ENCODE data around the gene CEBPA. TPM values are rescaled to one million over a fixed set of nuclear protein-coding genes. Genes with fewer than 3 reads are reported as not detected.

The CEBPA gene
- total RNA-seq, 4 donors from 2014 or later, result 27.1 to 33.5 (median 31.5) TPM

DNA sequence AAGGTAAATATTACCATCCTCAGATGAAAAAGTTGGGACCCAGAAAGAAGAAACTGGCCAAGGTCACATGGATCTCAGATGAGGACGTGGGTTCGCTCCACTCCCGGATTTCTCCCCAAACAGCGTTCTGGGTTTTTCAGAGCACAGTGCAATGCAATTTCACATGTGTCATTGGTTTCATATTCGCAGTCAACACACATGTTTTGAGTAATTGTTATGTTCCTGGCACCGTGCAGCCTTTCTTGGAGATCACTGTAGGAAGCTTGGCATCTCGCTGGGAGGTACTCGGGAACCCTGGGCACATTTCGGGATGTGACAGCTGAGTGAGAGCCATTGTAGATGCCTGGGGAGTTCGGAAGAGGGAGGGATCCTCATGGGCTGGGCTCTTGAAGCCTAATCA lies 45.0 kb upstream of the CEBPA start:
- Histone ChIP-seq H3K27me3 (peaks cover 0 to 47% (median 0%) of the 10 kb centered on the region in 4 donors), H3K4me3 (no peak overlapping the region), H3K4me1 (peaks cover 0 to 28% (median 0%) of the 10 kb centered on the region in 3 donors), H3K36me3 (no peaks in the 10 kb centered on the region), H3K27ac (no peak overlapping the region), H3K9me3 (no peaks in the 10 kb centered on the region)
- intact Hi-C loops (cut with DNase I), result no loop called here
- TF ChIP-seq, protein P1, sequence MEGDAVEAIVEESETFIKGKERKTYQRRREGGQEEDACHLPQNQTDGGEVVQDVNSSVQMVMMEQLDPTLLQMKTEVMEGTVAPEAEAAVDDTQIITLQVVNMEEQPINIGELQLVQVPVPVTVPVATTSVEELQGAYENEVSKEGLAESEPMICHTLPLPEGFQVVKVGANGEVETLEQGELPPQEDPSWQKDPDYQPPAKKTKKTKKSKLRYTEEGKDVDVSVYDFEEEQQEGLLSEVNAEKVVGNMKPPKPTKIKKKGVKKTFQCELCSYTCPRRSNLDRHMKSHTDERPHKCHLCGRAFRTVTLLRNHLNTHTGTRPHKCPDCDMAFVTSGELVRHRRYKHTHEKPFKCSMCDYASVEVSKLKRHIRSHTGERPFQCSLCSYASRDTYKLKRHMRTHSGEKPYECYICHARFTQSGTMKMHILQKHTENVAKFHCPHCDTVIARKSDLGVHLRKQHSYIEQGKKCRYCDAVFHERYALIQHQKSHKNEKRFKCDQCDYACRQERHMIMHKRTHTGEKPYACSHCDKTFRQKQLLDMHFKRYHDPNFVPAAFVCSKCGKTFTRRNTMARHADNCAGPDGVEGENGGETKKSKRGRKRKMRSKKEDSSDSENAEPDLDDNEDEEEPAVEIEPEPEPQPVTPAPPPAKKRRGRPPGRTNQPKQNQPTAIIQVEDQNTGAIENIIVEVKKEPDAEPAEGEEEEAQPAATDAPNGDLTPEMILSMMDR (IDR thresholded peaks at IDR 0.05), result no peak
- no peak for TF ChIP-seq POLR2A (IDR thresholded peaks at IDR 0.05)
- DNase-seq, result no peak
- WGBS, 2 donors, result 81 to 88% methylated on average over 7 to 8 of the region's 10 CpGs

DNA sequence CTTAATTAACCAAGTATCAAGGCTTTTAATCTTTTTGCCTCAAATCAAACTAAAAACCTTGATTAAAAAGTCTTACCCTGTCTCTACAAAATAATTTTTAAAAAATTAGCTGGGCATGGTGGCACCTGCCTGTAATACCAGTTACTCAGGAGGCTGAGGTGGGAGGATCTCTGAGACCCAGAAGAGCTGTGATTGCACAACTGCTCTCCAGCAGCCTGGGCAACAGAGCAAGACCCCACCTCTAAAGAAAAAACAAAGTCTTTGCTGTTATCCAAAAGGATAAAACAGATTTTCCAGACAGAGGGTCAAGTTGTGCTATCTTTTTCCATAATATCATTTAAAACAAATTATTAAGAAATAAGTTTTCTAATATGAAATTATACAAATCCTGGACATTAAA lies 44.3 kb upstream of the CEBPA start:
- Histone ChIP-seq H3K4me3 (no peak overlapping the region), H3K27me3 (peaks cover 0 to 47% (median 0%) of the 10 kb centered on the region in 4 donors), H3K27ac (no peak overlapping the region), H3K9me3 (no peaks in the 10 kb centered on the region), H3K36me3 (no peaks in the 10 kb centered on the region), H3K4me1 (peaks cover 0 to 28% (median 0%) of the 10 kb centered on the region in 3 donors)
- DNase-seq, result no peak
- intact Hi-C loops (cut with DNase I), result no loop called here
- no peak for TF ChIP-seq POLR2A (IDR thresholded peaks at IDR 0.05)
- TF ChIP-seq, protein P1 (IDR thresholded peaks at IDR 0.05), result no peak

DNA sequence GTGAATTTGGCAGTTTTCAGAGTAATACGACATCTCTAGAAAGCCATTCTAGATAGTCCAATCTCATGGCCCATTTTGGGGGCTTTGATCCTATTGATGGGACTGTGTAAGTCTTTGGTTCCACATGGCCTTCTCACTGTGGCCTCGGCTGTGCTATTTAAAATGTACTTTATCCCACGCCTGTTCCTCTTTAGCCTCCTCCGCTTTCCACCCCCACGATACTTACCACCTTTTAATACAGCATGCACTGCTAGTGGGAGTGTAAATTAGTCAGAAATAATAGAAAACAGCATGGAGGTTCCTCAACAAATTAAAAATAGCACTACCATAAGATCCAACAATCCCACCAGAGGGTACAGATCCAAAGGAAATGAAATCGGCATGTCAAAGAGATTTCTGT lies 42.8 kb upstream of the CEBPA start:
- Histone ChIP-seq H3K4me3 (no peak overlapping the region), H3K27me3 (peaks cover 0 to 40% (median 0%) of the 10 kb centered on the region in 4 donors), H3K27ac (no peak overlapping the region), H3K9me3 (no peaks in the 10 kb centered on the region), H3K4me1 (peaks cover 0 to 24% (median 0%) of the 10 kb centered on the region in 3 donors), H3K36me3 (no peaks in the 10 kb centered on the region)
- WGBS, 2 donors, result 88 to 94% methylated on average over 6 of the region's 6 CpGs
- no peak for DNase-seq
- no peak for TF ChIP-seq POLR2A (IDR thresholded peaks at IDR 0.05)
- TF ChIP-seq, protein P1 (IDR thresholded peaks at IDR 0.05), result no peak
- intact Hi-C loops (cut with DNase I), result no loop called here

DNA sequence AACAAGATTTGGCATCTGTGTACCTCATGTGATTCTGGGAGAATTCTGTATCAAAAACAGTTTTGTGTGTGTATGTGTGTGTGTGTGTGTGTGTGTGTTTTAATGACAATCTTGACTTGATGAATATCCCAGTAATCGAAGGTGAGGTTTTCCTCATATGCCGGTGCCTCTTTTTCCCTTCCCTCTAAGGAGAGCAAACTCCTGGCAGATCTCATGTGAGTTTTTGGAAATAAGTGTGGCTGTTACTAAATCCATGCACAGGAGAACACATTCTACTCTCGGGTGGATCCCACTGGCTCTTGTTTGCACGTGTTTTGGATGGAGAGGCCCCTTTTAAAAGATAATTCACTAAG lies 42.2 kb upstream of the CEBPA start:
- DNase-seq, result no peak
- H3K4me1 ChIP-seq, result peaks cover 0 to 25% (median 0%) of the 10 kb centered on the region in 3 donors
- TF ChIP-seq, protein P1 (IDR thresholded peaks at IDR 0.05), result no peak
- TF ChIP-seq POLR2A (IDR thresholded peaks at IDR 0.05), result no peak
- no peaks in the 10 kb centered on the region for H3K36me3 ChIP-seq
- H3K27ac ChIP-seq, result no peak overlapping the region
- H3K4me3 ChIP-seq, result no peak overlapping the region
- intact Hi-C loops (cut with DNase I), result no loop called here
- peaks cover 0 to 37% (median 0%) of the 10 kb centered on the region in 4 donors for H3K27me3 ChIP-seq
- no peaks in the 10 kb centered on the region for H3K9me3 ChIP-seq
- WGBS, 2 donors, result 27 to 43% methylated on average over 4 of the region's 4 CpGs

DNA sequence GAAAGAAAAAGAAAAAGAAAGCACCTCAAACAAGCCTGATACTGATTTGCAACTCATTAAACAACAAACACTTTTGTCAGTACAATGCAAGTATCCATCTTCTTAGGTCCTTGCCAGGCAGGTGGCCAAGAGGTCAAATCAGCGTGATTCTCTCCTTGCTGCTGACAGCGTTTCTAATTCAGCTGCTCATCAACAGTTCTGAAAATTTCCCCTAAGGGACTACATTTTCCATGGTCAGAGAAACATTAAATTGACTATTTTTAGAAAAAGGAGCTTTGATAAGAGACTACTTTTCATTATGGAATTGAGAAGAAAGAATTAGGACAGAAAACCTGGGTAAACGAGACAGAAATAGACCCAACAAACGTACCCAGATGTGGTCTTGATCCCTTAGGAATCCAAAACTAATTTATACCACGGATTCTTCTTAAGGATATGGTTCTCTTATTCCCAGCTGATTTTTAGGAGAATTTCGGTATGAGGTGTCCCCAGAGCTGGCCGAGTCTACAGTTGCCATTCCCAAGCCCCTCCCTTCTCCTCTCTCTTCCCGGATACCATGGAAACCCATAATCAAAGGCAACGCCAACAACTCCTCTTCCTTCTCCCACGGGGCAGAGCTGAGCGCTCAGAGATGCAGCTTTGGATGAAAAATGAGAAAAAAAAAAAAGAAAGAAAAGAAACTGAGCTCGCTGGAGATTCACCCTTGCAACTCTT lies 41.7 kb upstream of the CEBPA start:
- Histone ChIP-seq H3K27ac (no peak overlapping the region), H3K27me3 (peaks cover 0 to 37% (median 0%) of the 10 kb centered on the region in 4 donors), H3K36me3 (no peaks in the 10 kb centered on the region), H3K9me3 (no peaks in the 10 kb centered on the region), H3K4me1 (peaks cover 0 to 26% (median 0%) of the 10 kb centered on the region in 3 donors), H3K4me3 (no peak overlapping the region)
- intact Hi-C loops (cut with DNase I), result no loop called here
- 20 to 23% methylated on average over 12 of the region's 12 CpGs for WGBS, 2 donors
- TF ChIP-seq POLR2A (IDR thresholded peaks at IDR 0.05), result no peak
- TF ChIP-seq, protein P1 (IDR thresholded peaks at IDR 0.05), result no peak
- no peak for DNase-seq

Data from esophagus squamous epithelium (tissue), 5 donors.